Prostate gland (tissue), 2 donors: ENCODE measurements around the gene MAP3K20. TPM values are rescaled to one million over a fixed set of nuclear protein-coding genes. Genes with fewer than 3 reads are reported as not detected.

Source experiments
- DNase-seq: peaks from one replicate; pipeline ENCODE4 v3.0.0-alpha.2; 2019; ENCODE audit warnings: low spot score
- H3K27ac ChIP-seq, 2 donors: fragments of 200-600 bp; sonication (generic); 2 replicates each; pipeline ENCODE4 v1.5.1; 2017 to 2019
- H3K27me3 ChIP-seq: fragments of 200-600 bp; sonication (generic); replicated peaks from 2 replicates; pipeline ENCODE4 v1.5.1; 2019; ENCODE audit not compliant: insufficient read depth
- H3K36me3 ChIP-seq, 2 donors: fragments of 200-600 bp; sonication (generic); 1 replicate in 1 of 2; 2 replicates in 1 of 2; pipeline versions ENCODE4 v1.5.1 to v1.8.1; 2017 to 2019
- H3K4me1 ChIP-seq: fragments of 200-600 bp; sonication (generic); replicated peaks from 2 replicates; pipeline ENCODE4 v1.5.1; 2019
- H3K4me3 ChIP-seq, 2 donors: fragments of 200-600 bp; sonication (generic); 2 replicates each; pipeline ENCODE4 v1.5.1; 2017 to 2019
- H3K9me3 ChIP-seq: fragments of 200-600 bp; sonication (generic); 2 replicates; pipeline ENCODE4 v1.5.1; 2017
- POLR2A ChIP-seq: fragments of 450-650 bp; IDR thresholded peaks from one replicate; pipeline ENCODE4 v1.6.1; 2016; ENCODE audit warnings: antibody characterized with exemption, mild to moderate bottlenecking
- POLR2AphosphoS5 ChIP-seq: sonication (generic); formaldehyde crosslinking; IDR thresholded peaks from one replicate; pipeline ENCODE4 v1.6.1; 2017; ENCODE audit warnings: antibody characterized with exemption
- WGBS: methylation state at CpG from one replicate; pipeline ENCODE4 v1.1.5; 2018; 5-methylcytosine and 5-hydroxymethylcytosine counted together
- intact Hi-C: fragments of 100-400 bp; cut with DNase I; formaldehyde crosslinking; loops from one replicate; pipeline ENCODE4 v1.14.2; 2022
- total RNA-seq, 2 donors: library from RNA; depleted of rRNA; stranded (reverse); fragments of >200 nt; gene quantifications; one replicate each; pipeline ENCODE4 v1.1.0, GENCODE V29; 2016
- TF ChIP-seq, protein P1 (sequence below), 4 experiments: fragments of 200-600 bp in 2 of 4; fragments of 450-650 bp in 2 of 4; sonication (generic) in 2 of 4; IDR thresholded peaks; 1 replicate in 3 of 4; 2 replicates in 1 of 4; pipeline ENCODE4 v1.5.1; 2016 to 2019; ENCODE audit warnings: antibody characterized with exemption in 4 of 4, mild to moderate bottlenecking in 2 of 4, moderate library complexity in 2 of 4

Gene MAP3K20
- total RNA-seq, 2 donors from 2014 or later: 28.9 to 48.8 TPM

DNA sequence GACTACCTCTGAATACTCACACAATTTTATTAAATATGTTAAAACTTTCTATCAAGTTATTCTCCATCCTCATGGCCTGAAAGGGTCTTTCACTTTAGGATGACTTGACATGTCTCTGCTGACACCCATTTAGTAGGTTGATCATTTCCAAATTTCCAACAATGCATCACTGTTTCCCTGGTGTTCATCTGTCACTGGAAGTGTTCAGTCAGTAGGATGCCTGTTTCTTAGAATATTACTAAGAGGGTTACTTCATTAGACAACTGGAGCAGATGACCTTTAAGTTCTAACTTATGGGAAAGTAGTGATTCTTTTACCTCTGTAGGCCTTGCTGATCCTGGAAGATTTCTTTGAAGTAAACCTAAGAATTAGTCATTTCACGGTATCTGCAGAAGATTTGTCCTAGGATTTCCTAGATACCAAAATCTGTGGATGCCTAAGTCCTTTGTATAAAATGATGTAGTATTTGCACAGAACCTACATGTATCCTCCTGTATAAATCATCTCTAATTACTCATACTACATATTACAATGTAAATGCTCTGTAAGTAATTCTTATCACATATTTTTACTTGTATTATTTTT, 77.7 kb downstream of the MAP3K20 start:
- Histone ChIP-seq H3K27me3 (no peaks in the 10 kb centered on the region), H3K36me3 (no peaks in the 10 kb centered on the region), H3K4me3 (no peak overlapping the region), H3K27ac (no peak overlapping the region), H3K9me3 (no peaks in the 10 kb centered on the region), H3K4me1 (no peaks in the 10 kb centered on the region)
- intact Hi-C loops: no loop called here
- DNase-seq: no peak
- 100% methylated on average over 1 of the region's 1 CpG for WGBS
- TF ChIP-seq POLR2A (no peak), POLR2AphosphoS5 (no peak)
- TF ChIP-seq, protein P1, sequence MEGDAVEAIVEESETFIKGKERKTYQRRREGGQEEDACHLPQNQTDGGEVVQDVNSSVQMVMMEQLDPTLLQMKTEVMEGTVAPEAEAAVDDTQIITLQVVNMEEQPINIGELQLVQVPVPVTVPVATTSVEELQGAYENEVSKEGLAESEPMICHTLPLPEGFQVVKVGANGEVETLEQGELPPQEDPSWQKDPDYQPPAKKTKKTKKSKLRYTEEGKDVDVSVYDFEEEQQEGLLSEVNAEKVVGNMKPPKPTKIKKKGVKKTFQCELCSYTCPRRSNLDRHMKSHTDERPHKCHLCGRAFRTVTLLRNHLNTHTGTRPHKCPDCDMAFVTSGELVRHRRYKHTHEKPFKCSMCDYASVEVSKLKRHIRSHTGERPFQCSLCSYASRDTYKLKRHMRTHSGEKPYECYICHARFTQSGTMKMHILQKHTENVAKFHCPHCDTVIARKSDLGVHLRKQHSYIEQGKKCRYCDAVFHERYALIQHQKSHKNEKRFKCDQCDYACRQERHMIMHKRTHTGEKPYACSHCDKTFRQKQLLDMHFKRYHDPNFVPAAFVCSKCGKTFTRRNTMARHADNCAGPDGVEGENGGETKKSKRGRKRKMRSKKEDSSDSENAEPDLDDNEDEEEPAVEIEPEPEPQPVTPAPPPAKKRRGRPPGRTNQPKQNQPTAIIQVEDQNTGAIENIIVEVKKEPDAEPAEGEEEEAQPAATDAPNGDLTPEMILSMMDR (IDR thresholded peaks at IDR 0.05): no peak

DNA sequence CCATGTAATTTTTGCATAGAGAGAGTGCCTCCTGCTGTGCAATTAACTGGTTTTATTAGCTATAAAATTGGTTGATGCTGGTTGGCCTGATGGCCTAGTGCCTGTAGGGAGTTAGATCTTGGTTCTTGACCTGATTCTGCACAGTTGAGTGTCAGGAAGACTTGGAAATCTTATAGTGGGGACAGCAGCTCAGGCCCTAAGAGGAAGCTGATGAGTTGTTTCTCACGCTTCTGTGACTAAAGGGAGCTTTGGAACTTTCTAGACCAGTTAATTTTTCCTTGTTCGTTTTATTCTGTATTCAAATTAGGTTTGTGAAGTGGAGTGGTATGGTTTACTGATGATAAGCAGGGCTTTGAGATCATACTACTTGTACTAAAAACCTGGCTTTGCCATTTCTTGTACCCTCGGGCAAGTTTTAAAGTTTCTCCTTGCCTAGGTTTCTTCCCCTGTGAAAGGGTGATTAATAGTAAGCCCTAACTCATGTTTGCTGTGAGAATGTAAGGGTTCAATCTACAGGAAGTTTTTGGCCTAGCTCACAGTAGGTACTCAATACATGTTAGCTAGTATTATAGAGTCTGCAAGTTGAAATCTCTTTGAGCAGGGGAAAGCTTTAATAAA, 82.1 kb downstream of the MAP3K20 start:
- intact Hi-C loops: no loop called here
- Histone ChIP-seq H3K4me1 (no peaks in the 10 kb centered on the region), H3K4me3 (no peak overlapping the region), H3K36me3 (no peaks in the 10 kb centered on the region), H3K27me3 (no peaks in the 10 kb centered on the region), H3K27ac (no peak overlapping the region), H3K9me3 (no peaks in the 10 kb centered on the region)
- TF ChIP-seq, protein P1 (IDR thresholded peaks at IDR 0.05): no peak
- TF ChIP-seq POLR2A (no peak), POLR2AphosphoS5 (no peak)
- DNase-seq: no peak
- 82% methylated on average over 3 of the region's 3 CpGs for WGBS

DNA sequence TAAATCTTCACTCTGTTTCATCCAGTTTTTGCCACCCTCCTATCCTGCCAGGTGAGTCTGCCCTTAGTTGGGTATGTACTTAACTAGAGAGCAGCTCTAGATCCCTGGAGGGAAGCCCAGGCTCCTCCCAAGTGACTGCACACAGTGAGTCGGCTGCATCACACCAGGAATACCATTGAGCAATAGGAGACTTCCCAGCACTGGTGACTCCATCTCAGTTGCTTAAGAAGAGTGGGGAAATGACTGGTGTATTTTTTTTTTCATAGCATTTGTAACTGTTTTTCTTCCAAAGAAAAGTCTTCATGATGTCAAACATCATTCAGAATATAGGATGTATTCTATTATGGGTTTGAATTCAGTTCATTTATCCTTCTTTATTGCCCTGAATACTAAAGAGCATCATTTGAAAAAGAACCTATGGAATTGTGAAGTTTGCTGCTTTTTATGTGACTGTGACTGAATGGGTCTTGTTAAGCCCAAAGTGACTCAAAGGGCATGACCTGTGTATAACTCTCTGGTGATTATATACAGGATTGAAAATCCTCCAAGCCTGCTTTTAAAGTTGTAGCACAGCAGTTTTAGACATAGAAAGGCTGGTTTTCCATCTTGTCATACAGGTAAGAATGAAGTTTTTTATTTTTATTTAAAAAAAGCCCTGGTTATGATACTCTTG, 84.3 kb downstream of the MAP3K20 start:
- Histone ChIP-seq H3K36me3 (no peaks in the 10 kb centered on the region), H3K27me3 (no peaks in the 10 kb centered on the region), H3K27ac (no peak overlapping the region), H3K4me1 (no peaks in the 10 kb centered on the region), H3K4me3 (no peak overlapping the region), H3K9me3 (no peaks in the 10 kb centered on the region)
- TF ChIP-seq, protein P1 (IDR thresholded peaks at IDR 0.05): no peak
- TF ChIP-seq POLR2AphosphoS5 (peak; percentile 64), POLR2A (no peak)
- intact Hi-C loops: no loop called here
- peak; percentile 76 for DNase-seq
- WGBS: 6% methylated on average over 1 of the region's 1 CpG

DNA sequence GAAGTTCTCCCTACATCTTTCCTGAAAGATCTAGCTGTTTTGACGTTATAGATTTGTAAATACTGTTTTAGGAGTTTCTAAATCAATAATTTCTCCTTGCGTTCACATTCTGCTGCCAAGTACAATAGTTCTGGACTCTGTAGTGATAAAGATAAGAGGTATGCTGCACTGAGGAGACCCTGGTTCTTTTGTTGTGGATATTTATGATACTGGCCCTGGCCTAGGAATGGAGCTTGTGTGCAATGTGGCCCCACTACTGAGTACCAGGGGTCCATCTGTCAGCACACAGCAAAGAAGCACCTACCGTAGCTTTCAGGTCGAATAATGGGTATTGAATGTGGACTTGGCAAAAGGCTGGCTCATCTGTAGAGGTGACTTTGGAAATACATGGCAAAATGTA, 85.0 kb downstream of the MAP3K20 start:
- Histone ChIP-seq H3K27ac (no peak overlapping the region), H3K9me3 (no peaks in the 10 kb centered on the region), H3K36me3 (no peaks in the 10 kb centered on the region), H3K4me1 (no peaks in the 10 kb centered on the region), H3K27me3 (no peaks in the 10 kb centered on the region), H3K4me3 (no peak overlapping the region)
- DNase-seq: no peak
- TF ChIP-seq POLR2AphosphoS5 (no peak), POLR2A (no peak)
- TF ChIP-seq, protein P1 (IDR thresholded peaks at IDR 0.05): no peak
- intact Hi-C loops: no loop called here
- WGBS: 69% methylated on average over 4 of the region's 4 CpGs
